Measurements from ENCODE around the gene PHF12. TPM values are rescaled to one million over a fixed set of nuclear protein-coding genes. Genes with fewer than 3 reads are reported as not detected.

PHF12 gene
- total and polyA plus RNA-seq, 2 of the 8 experiments (the other 6 are each of a cell fraction or from before 2014, with no cell fraction given): 38.8 to 65.7 TPM

DNA sequence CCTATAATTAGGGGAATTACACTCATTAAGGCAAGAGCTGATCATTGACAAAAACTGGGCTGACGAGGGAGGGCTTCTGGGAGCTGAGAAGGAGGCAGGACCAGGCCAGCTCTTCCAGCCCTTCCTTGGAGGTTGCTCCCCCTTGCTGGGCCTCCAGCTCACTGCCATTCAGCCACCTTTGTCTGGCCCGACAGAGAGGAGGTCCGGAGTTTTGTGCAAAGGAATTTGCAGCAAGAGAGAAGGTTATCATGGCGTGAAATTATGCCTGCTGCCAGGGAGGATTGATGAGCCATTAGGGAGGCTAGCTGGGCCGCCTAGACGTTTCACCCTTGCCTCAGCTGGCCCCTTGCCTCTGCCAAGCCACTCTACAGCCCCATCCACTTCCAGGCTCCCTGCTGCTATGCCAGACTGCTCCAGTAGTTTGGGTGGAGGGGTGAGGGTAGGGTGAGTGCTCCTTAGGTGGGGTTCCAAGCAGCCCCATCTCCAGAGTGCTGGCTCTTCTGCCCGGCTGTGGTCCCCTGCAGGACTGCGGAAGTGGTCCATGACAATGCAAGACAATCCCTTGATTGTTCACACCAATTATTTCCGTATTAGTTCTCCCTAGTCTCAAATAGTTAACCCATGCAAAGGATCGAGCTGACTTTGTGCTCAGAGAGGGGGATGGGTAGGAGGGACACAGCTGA, 17.1 kb upstream of the PHF12 start:
- Histone ChIP-seq H4K20me1 (replicated peaks in 1 of 2; ENCODE audit: control insufficient read depth in 1 of 2, insufficient read depth in 2 of 2, low read length in 2 of 2) (no peaks in the 10 kb centered on the region), H4K8ac (ENCODE audit: extremely low read depth, insufficient read depth, low read length) (no peak overlapping the region), H4K91ac (replicated peaks; ENCODE audit: insufficient read length, low read length) (peak overlapping the region; percentile 92), H2AK5ac (ENCODE audit: low read depth, low read length) (peak overlapping the region; percentile 89; the same call in 1 of the 2 replicates), H3K27me3 (replicated peaks in 1 of 4; ENCODE audit: control insufficient read depth in 3 of 4, extremely low read depth in 1 of 4, insufficient read depth in 3 of 4, low read length in 3 of 4) (no peaks in the 10 kb centered on the region; a peak in 1 of 7 replicates), H3K18ac (ENCODE audit: extremely low read depth, low read length) (peak overlapping the region; percentile 91), H3K9me3 (ENCODE audit: insufficient read depth in 2 of 2, low read depth in 1 of 2, low read length in 1 of 2) (no peaks in the 10 kb centered on the region), H3K4me2 (ENCODE audit: insufficient read depth in 1 of 2, low read depth in 2 of 2, low read length in 2 of 2) (peak overlapping the region; percentile 3 to 55; a peak in 3 of 4 replicates), H4K5ac (ENCODE audit: insufficient read length, low read depth, low read length) (peak overlapping the region; percentile 3), H3K79me2 (ENCODE audit: control insufficient read depth in 1 of 2, insufficient read depth in 2 of 2, low read length in 2 of 2) (no peaks in the 10 kb centered on the region), H2BK20ac (ENCODE audit: low read length) (peak overlapping the region; percentile 99), H3K23ac (ENCODE audit: insufficient read length) (no peak overlapping the region), H2BK5ac (ENCODE audit: low read depth, low read length) (peak overlapping the region; percentile 89), H3K36me3 (ENCODE audit: control insufficient read depth in 2 of 4, insufficient read depth in 4 of 4, low read length in 3 of 4) (no peaks in the 10 kb centered on the region; a peak in 1 of 8 replicates), H2BK120ac (replicated peaks; ENCODE audit: low read depth, low read length) (peak overlapping the region; percentile 60), H3K4me3 (ENCODE audit: extremely low read depth in 1 of 4, insufficient read depth in 2 of 4, low read depth in 3 of 4, low read length in 4 of 4) (peak overlapping the region in 3 of 4 experiments; percentile 5 to 20 (median 6); a peak in 3 of 8 replicates), H3K23me2 (ENCODE audit: low read depth, low read length) (no peaks in the 10 kb centered on the region), H3K4ac (replicated peaks; ENCODE audit: insufficient read length, low read depth, low read length) (no peak overlapping the region), H3K9ac (replicated peaks in 1 of 4; ENCODE audit: extremely low read depth in 1 of 4, low read depth in 3 of 4, low read length in 3 of 4) (no peak overlapping the region; a peak in 1 of 7 replicates), H3K56ac (replicated peaks; ENCODE audit: insufficient read length, low read depth, low read length) (no peak overlapping the region), H3K14ac (ENCODE audit: insufficient read length) (peak overlapping the region; percentile 7), H2AFZ (ENCODE audit: low read length) (no peak overlapping the region), H3K27ac (ENCODE audit: low read depth, low read length) (no peak overlapping the region), H2BK15ac (ENCODE audit: low read length) (peak overlapping the region; percentile 38; the same call in 1 of the 2 replicates), H3K4me1 (replicated peaks in 1 of 4; ENCODE audit: control insufficient read depth in 3 of 4, insufficient read depth in 4 of 4, low read length in 3 of 4) (peaks cover 11 to 24% (median 17%) of the 10 kb centered on the region in 4 experiments), H2BK12ac (ENCODE audit: low read depth, low read length) (peak overlapping the region; percentile 86), H3K79me1 (ENCODE audit: low read depth, low read length) (no peaks in the 10 kb centered on the region)
- CTCF ChIA-PET (ENCODE audit: partially characterized antibody): interaction anchor here (0.7 to 9.1 kb wide), 37 partner anchors 9 to 218 kb away, joined by 3 to 207 read pairs (median 4); partner anchors contain the start of genes MYO18A and PIPOX
- no peak for FAIRE-seq
- 45% methylated on average over 10 of the region's 10 CpGs; no CpG with 5 or more reads in 1 of the 2 experiments for WGBS, 2 experiments (ENCODE audit: extremely low coverage in 1 of 2, insufficient coverage in 1 of 2, insufficient read length in 1 of 2, insufficient replicate concordance in 2 of 2, low coverage in 1 of 2, low lambda C conversion rate in 2 of 2, missing lambda C conversion rate in 1 of 2)
- DNase-seq (ENCODE audit: low read depth in 1 of 2, low spot score in 2 of 2): no peak
- POLR2A ChIA-PET (ENCODE audit: partially characterized antibody): interaction anchor here (0.6 to 3.9 kb wide), 24 partner anchors 11 to 1713 kb away, joined by 3 to 20 read pairs (median 3); partner anchors contain the start of genes PIPOX and RPL23A
- TF ChIP-seq POLR2AphosphoS5 (IDR thresholded peaks at IDR 0.05; ENCODE audit: low read depth, low read length) (no peak), RAD21 (IDR thresholded peaks at IDR 0.05 in 1 of 2, conservative IDR thresholded peaks at IDR 0.05 in 1 of 2; ENCODE audit: low read depth in 2 of 2, low read length in 2 of 2) (peak in 1 of 2 experiments; percentile 23; a peak in 2 of 4 replicates), POU5F1 (IDR thresholded peaks at IDR 0.05; ENCODE audit: low read depth, low read length) (0 out of 2 replicates have a peak, but pooled peaks have one; percentile 55), SIN3A (conservative IDR thresholded peaks at IDR 0.05 in 1 of 2, IDR thresholded peaks at IDR 0.05 in 1 of 2; ENCODE audit: low read depth in 1 of 2, low read length in 2 of 2) (0 out of 4 replicates have a peak, but pooled peaks of 1 of the 2 experiments have one; percentile 25), RFX5 (IDR thresholded peaks at IDR 0.05; ENCODE audit: borderline replicate concordance, low read depth, low read length) (no peak), CEBPB (IDR thresholded peaks at IDR 0.05; ENCODE audit: low read depth, low read length) (no peak), CHD1 (IDR thresholded peaks at IDR 0.05; ENCODE audit: low read depth, low read length) (no peak)
- TF ChIP-seq, protein P1, sequence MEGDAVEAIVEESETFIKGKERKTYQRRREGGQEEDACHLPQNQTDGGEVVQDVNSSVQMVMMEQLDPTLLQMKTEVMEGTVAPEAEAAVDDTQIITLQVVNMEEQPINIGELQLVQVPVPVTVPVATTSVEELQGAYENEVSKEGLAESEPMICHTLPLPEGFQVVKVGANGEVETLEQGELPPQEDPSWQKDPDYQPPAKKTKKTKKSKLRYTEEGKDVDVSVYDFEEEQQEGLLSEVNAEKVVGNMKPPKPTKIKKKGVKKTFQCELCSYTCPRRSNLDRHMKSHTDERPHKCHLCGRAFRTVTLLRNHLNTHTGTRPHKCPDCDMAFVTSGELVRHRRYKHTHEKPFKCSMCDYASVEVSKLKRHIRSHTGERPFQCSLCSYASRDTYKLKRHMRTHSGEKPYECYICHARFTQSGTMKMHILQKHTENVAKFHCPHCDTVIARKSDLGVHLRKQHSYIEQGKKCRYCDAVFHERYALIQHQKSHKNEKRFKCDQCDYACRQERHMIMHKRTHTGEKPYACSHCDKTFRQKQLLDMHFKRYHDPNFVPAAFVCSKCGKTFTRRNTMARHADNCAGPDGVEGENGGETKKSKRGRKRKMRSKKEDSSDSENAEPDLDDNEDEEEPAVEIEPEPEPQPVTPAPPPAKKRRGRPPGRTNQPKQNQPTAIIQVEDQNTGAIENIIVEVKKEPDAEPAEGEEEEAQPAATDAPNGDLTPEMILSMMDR (IDR thresholded peaks at IDR 0.05; ENCODE audit: control extremely low read depth in 1 of 3, insufficient read depth in 1 of 3, low read depth in 1 of 3, low read length in 3 of 3): no peak
